ENCODE results near the gene EMC8. TPM values are rescaled to one million over a fixed set of nuclear protein-coding genes. Genes with fewer than 3 reads are reported as not detected.

Gene EMC8
- polyA plus RNA-seq, 1 of the 3 experiments (the other 2 are of a cell fraction): 45.9 TPM

- Histone ChIP-seq H3K9me2 (no peaks in the 10 kb centered on the region), H2AFZ (ENCODE audit: low read depth) (no peak overlapping the region), H3K27me3 (ENCODE audit: insufficient read depth) (peaks cover 93% of the 10 kb centered on the region), H3K4me1 (ENCODE audit: control insufficient read depth in 1 of 2, insufficient read depth in 2 of 2, low read depth in 1 of 2, low read length in 1 of 2) (no peaks in the 10 kb centered on the region), H4K20me1 (ENCODE audit: insufficient read depth) (no peaks in the 10 kb centered on the region), H3K9ac (no peak overlapping the region), H3K79me2 (ENCODE audit: insufficient read depth) (no peaks in the 10 kb centered on the region), H3K9me3 (no peaks in the 10 kb centered on the region), H3K4me2 (no peak overlapping the region), H3K36me3 (replicated peaks in 1 of 2; ENCODE audit: control insufficient read depth in 1 of 2, insufficient read depth in 2 of 2, low read length in 1 of 2) (no peaks in the 10 kb centered on the region), H3F3A (replicated peaks; ENCODE audit: insufficient read depth) (no peaks in the 10 kb centered on the region), H3K27ac (ENCODE audit: low read depth in 2 of 2, low read length in 1 of 2) (no peak overlapping the region), H3K4me3 (ENCODE audit: low read depth in 2 of 2, low read length in 1 of 2) (no peak overlapping the region)
- POLR2A ChIA-PET: no interaction called here
- TF ChIP-seq USF2 (IDR thresholded peaks at IDR 0.05; ENCODE audit: borderline replicate concordance, low read depth, low read length) (no peak), REST (IDR thresholded peaks at IDR 0.05; ENCODE audit: low read depth, low read length) (no peak)
- 18% methylated on average over 9 of the region's 9 CpGs for WGBS (ENCODE audit: low lambda C conversion rate)
- no peak for DNase-seq
- CTCF ChIA-PET: no interaction called here
These were observed 43.5 kb upstream of the EMC8 start for GRCh38 chr16:85842848-85843247.

GRCh38 chr16:85842435-85842834, 43.1 kb upstream of the EMC8 start:
- no peak for DNase-seq
- Histone ChIP-seq H3K27me3 (ENCODE audit: insufficient read depth) (peaks cover 93% of the 10 kb centered on the region), H3K4me1 (ENCODE audit: control insufficient read depth in 1 of 2, insufficient read depth in 2 of 2, low read depth in 1 of 2, low read length in 1 of 2) (no peaks in the 10 kb centered on the region), H2AFZ (ENCODE audit: low read depth) (no peak overlapping the region), H3K79me2 (ENCODE audit: insufficient read depth) (no peaks in the 10 kb centered on the region), H3K36me3 (replicated peaks in 1 of 2; ENCODE audit: control insufficient read depth in 1 of 2, insufficient read depth in 2 of 2, low read length in 1 of 2) (no peaks in the 10 kb centered on the region), H3K9ac (no peak overlapping the region), H3K9me3 (no peaks in the 10 kb centered on the region), H3K4me2 (no peak overlapping the region), H4K20me1 (ENCODE audit: insufficient read depth) (no peaks in the 10 kb centered on the region), H3F3A (replicated peaks; ENCODE audit: insufficient read depth) (no peaks in the 10 kb centered on the region), H3K27ac (ENCODE audit: low read depth in 2 of 2, low read length in 1 of 2) (no peak overlapping the region), H3K4me3 (ENCODE audit: low read depth in 2 of 2, low read length in 1 of 2) (no peak overlapping the region), H3K9me2 (no peaks in the 10 kb centered on the region)
- TF ChIP-seq EZH2phosphoT487 (IDR thresholded peaks at IDR 0.05; ENCODE audit: borderline replicate concordance, low read depth) (no peak), SIN3A (IDR thresholded peaks at IDR 0.05; ENCODE audit: borderline replicate concordance, low read depth, low read length) (no peak), RXRA (IDR thresholded peaks at IDR 0.05; ENCODE audit: borderline replicate concordance, low read depth) (no peak), SMC3 (IDR thresholded peaks at IDR 0.05; ENCODE audit: low read depth, low read length) (no peak), USF2 (IDR thresholded peaks at IDR 0.05; ENCODE audit: borderline replicate concordance, low read depth, low read length) (no peak), RAD21 (IDR thresholded peaks at IDR 0.05; ENCODE audit: low read length) (no peak), PBX3 (IDR thresholded peaks at IDR 0.05) (no peak), MXI1 (IDR thresholded peaks at IDR 0.05; ENCODE audit: low read depth, low read length) (no peak), NFIC (IDR thresholded peaks at IDR 0.05; ENCODE audit: borderline replicate concordance) (no peak), CHD2 (IDR thresholded peaks at IDR 0.05; ENCODE audit: low read length, partially characterized antibody) (no peak), ZBTB33 (IDR thresholded peaks at IDR 0.05; ENCODE audit: borderline replicate concordance, low read depth) (no peak), GABPA (IDR thresholded peaks at IDR 0.05; ENCODE audit: low read depth) (no peak)
- ChIA-PET POLR2A (no interaction called here), CTCF (no interaction called here)
- WGBS (ENCODE audit: low lambda C conversion rate): 7% methylated on average over 9 of the region's 9 CpGs
